H1 (cell line): ENCODE measurements around the gene SSMEM1. TPM values are rescaled to one million over a fixed set of nuclear protein-coding genes. Genes with fewer than 3 reads are reported as not detected.
"Not testable (repeated sequence)": the region's sequence is repeated elsewhere in the genome, so short reads cannot be mapped to it uniquely, and the experiment has no call there.

Source experiments
- CTCF ChIA-PET: fragments of 300-600 bp; sonication (Branson Sonifier 250); formaldehyde crosslinking; loops from one replicate; lab custom pipeline; 2021; ENCODE audit not compliant: partially characterized antibody; lab: Charles Lee
- POLR2A ChIA-PET: fragments of 300-600 bp; sonication (Branson Sonifier 250); formaldehyde crosslinking; loops from one replicate; lab custom pipeline; 2021; ENCODE audit warnings: inconsistent platforms; ENCODE audit not compliant: partially characterized antibody; lab: Charles Lee
- DNase-seq, 2 experiments: peaks; one replicate each; pipeline versions ENCODE4 v3.0.0 to v3.0.0-alpha.2; 2010 to 2022; ENCODE audit warnings: low spot score in 2 of 2, low read depth in 1 of 2, mixed read lengths in 1 of 2
- FAIRE-seq: peaks from 2 replicates; lab custom pipeline; 2011; peaks lifted over from hg19 to GRCh38; lab: Jason Lieb, UNC
- H2AFZ ChIP-seq: 2 replicates; pipeline ENCODE4 v1.8.1; 2012; ENCODE audit warnings: low read length, inconsistent platforms
- H2AK5ac ChIP-seq: 2 replicates; pipeline ENCODE4 v1.6.1; 2013; ENCODE audit warnings: low read depth, low read length
- H2BK120ac ChIP-seq: replicated peaks from 2 replicates; pipeline ENCODE3; 2013; ENCODE audit warnings: low read depth, low read length, inconsistent platforms
- H2BK12ac ChIP-seq: 2 replicates; pipeline ENCODE4 v1.6.1; 2013; ENCODE audit warnings: low read depth, low read length
- H2BK15ac ChIP-seq: 2 replicates; pipeline ENCODE4 v1.6.1; 2013; ENCODE audit warnings: low read length
- H2BK20ac ChIP-seq: 2 replicates; pipeline ENCODE4 v1.6.1; 2013; ENCODE audit warnings: low read length
- H2BK5ac ChIP-seq: 2 replicates; pipeline ENCODE4 v1.6.1; 2013; ENCODE audit warnings: low read depth, low read length
- H3K14ac ChIP-seq: 2 replicates; pipeline ENCODE4 v1.6.1; 2013; ENCODE audit warnings: inconsistent platforms; ENCODE audit not compliant: insufficient read length
- H3K18ac ChIP-seq: 2 replicates; pipeline ENCODE4 v1.6.1; 2013; ENCODE audit warnings: low read length; ENCODE audit errors: extremely low read depth
- H3K23ac ChIP-seq: 2 replicates; pipeline ENCODE4 v1.6.1; 2013; ENCODE audit warnings: inconsistent platforms; ENCODE audit not compliant: insufficient read length
- H3K23me2 ChIP-seq: 2 replicates; pipeline ENCODE4 v1.6.1; 2013; ENCODE audit warnings: low read depth, low read length
- H3K27ac ChIP-seq: 2 replicates; pipeline ENCODE4 v1.6.1; 2011; ENCODE audit warnings: low read depth, low read length, inconsistent platforms
- H3K27me3 ChIP-seq, 4 experiments: replicated peaks in 1 of 4; 1 replicate in 1 of 4; 2 replicates in 3 of 4; pipeline versions ENCODE4 v1.6.1 to v1.8.1; 2011 to 2013; ENCODE audit warnings: low read length in 3 of 4, mild to moderate bottlenecking in 3 of 4, inconsistent platforms in 2 of 4, mixed read lengths in 2 of 4, moderate library complexity in 1 of 4; ENCODE audit not compliant: control insufficient read depth in 3 of 4, insufficient read depth in 3 of 4; ENCODE audit errors: extremely low read depth in 1 of 4
- H3K36me3 ChIP-seq, 4 experiments: 2 replicates each; pipeline versions ENCODE4 v1.6.1 to v1.8.1; 2011 to 2013; ENCODE audit warnings: mild to moderate bottlenecking in 4 of 4, low read length in 3 of 4, moderate library complexity in 2 of 4, control low read depth in 1 of 4, inconsistent platforms in 1 of 4; ENCODE audit not compliant: insufficient read depth in 4 of 4, control insufficient read depth in 2 of 4
- H3K4ac ChIP-seq: replicated peaks from 2 replicates; pipeline ENCODE3; 2013; ENCODE audit warnings: low read length, low read depth, mixed read lengths, inconsistent platforms; ENCODE audit not compliant: insufficient read length
- H3K4me1 ChIP-seq, 4 experiments: replicated peaks in 1 of 4; 1 replicate in 1 of 4; 2 replicates in 3 of 4; pipeline versions ENCODE4 v1.6.1 to v1.8.1; 2011 to 2013; ENCODE audit warnings: low read length in 3 of 4, inconsistent platforms in 2 of 4, mixed read lengths in 1 of 4; ENCODE audit not compliant: insufficient read depth in 4 of 4, control insufficient read depth in 3 of 4
- H3K4me2 ChIP-seq, 2 experiments: 2 replicates each; pipeline versions ENCODE4 v1.6.1 to v1.8.1; 2011 to 2013; ENCODE audit warnings: low read depth in 2 of 2, low read length in 2 of 2, control low read depth in 1 of 2, inconsistent platforms in 1 of 2, mild to moderate bottlenecking in 1 of 2; ENCODE audit not compliant: insufficient read depth in 1 of 2
- H3K4me3 ChIP-seq, 4 experiments: fragments of 200-600, 300-600 bp in 1 of 4; sonication (generic), shearing (Covaris generic), sonication (Bioruptor Twin) in 1 of 4; 2 replicates each; pipeline versions ENCODE4 v1.5.1 to v1.8.1; 2011 to 2016; ENCODE audit warnings: low read length in 4 of 4, low read depth in 3 of 4, control low read depth in 2 of 4, inconsistent platforms in 2 of 4, mild to moderate bottlenecking in 2 of 4, mixed read lengths in 1 of 4, moderate library complexity in 1 of 4; ENCODE audit not compliant: insufficient read depth in 2 of 4; ENCODE audit errors: extremely low read depth in 1 of 4
- H3K56ac ChIP-seq: replicated peaks from 2 replicates; pipeline ENCODE3; 2013; ENCODE audit warnings: low read depth, mild to moderate bottlenecking, mixed read lengths, low read length, inconsistent platforms; ENCODE audit not compliant: insufficient read length
- H3K79me1 ChIP-seq: 2 replicates; pipeline ENCODE4 v1.6.1; 2013; ENCODE audit warnings: low read depth, low read length, control low read depth
- H3K79me2 ChIP-seq, 2 experiments: 2 replicates each; pipeline versions ENCODE4 v1.6.1 to v1.8.1; 2012 to 2013; ENCODE audit warnings: low read length in 2 of 2, mild to moderate bottlenecking in 2 of 2, inconsistent platforms in 1 of 2; ENCODE audit not compliant: insufficient read depth in 2 of 2, control insufficient read depth in 1 of 2
- H3K9ac ChIP-seq, 4 experiments: replicated peaks in 1 of 4; 1 replicate in 1 of 4; 2 replicates in 3 of 4; pipeline versions ENCODE4 v1.6.1 to v1.8.1; 2011 to 2013; ENCODE audit warnings: low read depth in 3 of 4, low read length in 3 of 4, control low read depth in 2 of 4, mild to moderate bottlenecking in 2 of 4, moderate library complexity in 2 of 4, inconsistent platforms in 1 of 4; ENCODE audit errors: extremely low read depth in 1 of 4
- H3K9me3 ChIP-seq, 2 experiments: 2 replicates each; pipeline versions ENCODE4 v1.6.1 to v1.8.1; 2012 to 2013; ENCODE audit warnings: mild to moderate bottlenecking in 2 of 2, moderate library complexity in 2 of 2, control low read depth in 1 of 2, inconsistent platforms in 1 of 2, low read depth in 1 of 2, low read length in 1 of 2, mixed read lengths in 1 of 2; ENCODE audit not compliant: insufficient read depth in 2 of 2
- H4K20me1 ChIP-seq, 2 experiments: replicated peaks in 1 of 2; 2 replicates each; pipeline versions ENCODE3 to v1.8.1; 2011 to 2013; ENCODE audit warnings: inconsistent platforms in 2 of 2, low read length in 2 of 2, mild to moderate bottlenecking in 1 of 2; ENCODE audit not compliant: insufficient read depth in 2 of 2, control insufficient read depth in 1 of 2
- H4K5ac ChIP-seq: 2 replicates; pipeline ENCODE4 v1.6.1; 2013; ENCODE audit warnings: low read length, low read depth, mixed read lengths, inconsistent platforms; ENCODE audit not compliant: insufficient read length
- H4K8ac ChIP-seq: 2 replicates; pipeline ENCODE4 v1.8.0; 2013; ENCODE audit warnings: mild to moderate bottlenecking, moderate library complexity, low read length, inconsistent platforms; ENCODE audit not compliant: insufficient read depth; ENCODE audit errors: extremely low read depth
- H4K91ac ChIP-seq: replicated peaks from 2 replicates; pipeline ENCODE3; 2013; ENCODE audit warnings: low read length, mixed read lengths, inconsistent platforms; ENCODE audit not compliant: insufficient read length
- CEBPB ChIP-seq: IDR thresholded peaks from 2 replicates; pipeline ENCODE4 v1.6.1; 2012; ENCODE audit warnings: low read depth, low read length
- WGBS, 2 experiments: shearing (Covaris generic) in 1 of 2; methylation state at CpG; one replicate each; pipeline versions ENCODE4 v1.1.6 to v1.1.7; 2013 to 2015; ENCODE audit warnings: low lambda C conversion rate in 2 of 2, mixed read lengths in 2 of 2, inconsistent platforms in 1 of 2, low coverage in 1 of 2, missing lambda C conversion rate in 1 of 2; ENCODE audit not compliant: insufficient replicate concordance in 2 of 2, insufficient coverage in 1 of 2, insufficient read length in 1 of 2; ENCODE audit errors: extremely low coverage in 1 of 2, missing lambda C conversion rate in 1 of 2; 5-methylcytosine and 5-hydroxymethylcytosine counted together
- polyA plus RNA-seq, 7 experiments: library from polyadenylated mRNA; depleted of rRNA in 3 of 7; stranded (reverse) in 5 of 7; unstranded in 2 of 7; fragments of >200 nt in 5 of 7; fragments of 200-250 nt in 2 of 7; gene quantifications; 1 replicate in 5 of 7; 2 replicates in 1 of 7; 4 replicates in 1 of 7; pipeline versions ENCODE4 v1.2.1 to v1.2.3, GENCODE V29; 2011 to 2013; ENCODE audit warnings: missing spikeins in 2 of 7, mixed read lengths in 2 of 7
- total RNA-seq: library from RNA; stranded (reverse); fragmentation: NEBNext Ultra II Directional; extraction: Animal tissue kit (Norgen Biotek cat#: 25700); gene quantifications from 2 replicates; pipeline ENCODE4 v1.2.1, GENCODE V29; 2021

Gene SSMEM1
- total and polyA plus RNA-seq, 2 of the 8 experiments (the other 6 are each of a cell fraction or from before 2014, with no cell fraction given), result not detected

- H4K5ac ChIP-seq, DNase-seq, H2AFZ ChIP-seq, H2BK5ac ChIP-seq, H3K4me3 ChIP-seq, H3K9me3 ChIP-seq, H3K4ac ChIP-seq, H2BK15ac ChIP-seq, H3K56ac ChIP-seq, H3K27me3 ChIP-seq, H4K8ac ChIP-seq, H4K91ac ChIP-seq, H3K23ac ChIP-seq, CTCF ChIA-PET, H3K4me2 ChIP-seq, H3K23me2 ChIP-seq, H3K79me1 ChIP-seq, H3K79me2 ChIP-seq, H4K20me1 ChIP-seq, H2BK20ac ChIP-seq, FAIRE-seq, H2BK120ac ChIP-seq, H3K14ac ChIP-seq, H3K27ac ChIP-seq, H3K9ac ChIP-seq, H2AK5ac ChIP-seq, H3K4me1 ChIP-seq, POLR2A ChIA-PET, H2BK12ac ChIP-seq, H3K18ac ChIP-seq: not testable (repeated sequence)
- TF ChIP-seq CEBPB, result 0 out of 2 replicates have a peak, but pooled peaks have one; percentile 8
- peaks cover 7 to 44% (median 25%) of the 10 kb centered on the region in 4 experiments for H3K36me3 ChIP-seq
- WGBS, 2 experiments, result 80% methylated on average over 5 of the region's 5 CpGs; no CpG with 5 or more reads in 1 of the 2 experiments
Measured at GRCh38 chr7:130184349-130184748, 23.3 kb upstream of the SSMEM1 start.
